Natural killer cell treated with Interleukin-12 subunit alpha and Interleukin-12 subunit beta and Interleukin-15 and Interleukin-18, amount 100 ng/mL, for 72 hours (primary cell): ENCODE data around the gene KCNMA1. TPM values are rescaled to one million over a fixed set of nuclear protein-coding genes. Genes with fewer than 3 reads are reported as not detected.
"Not testable (repeated sequence)": the region's sequence is repeated elsewhere in the genome, so short reads cannot be mapped to it uniquely, and the experiment has no call there.

Experiments used
- ATAC-seq, 2 donors: fragments of 150-1000 bp; cut with Tn5 transposase in 1 of 2; sonication (Bioruptor Pico), chemical (Tn5 transposase) in 1 of 2; 2 replicates each; pipeline ENCODE4 v1.10.0; 2021
- DNase-seq: peaks from one replicate; pipeline ENCODE4 v3.0.0; 2022; ENCODE audit warnings: low spot score
- H3K27ac Mint-ChIP-seq, 2 donors: 1 replicate in 1 of 2; 2 replicates in 1 of 2; pipeline ENCODE4 v1.8.0; 2022; ENCODE audit warnings: mixed read lengths in 2 of 2, mild to moderate bottlenecking in 1 of 2, moderate library complexity in 1 of 2
- H3K27me3 Mint-ChIP-seq, 2 donors: 1 replicate in 1 of 2; 2 replicates in 1 of 2; pipeline ENCODE4 v1.8.0; 2022; ENCODE audit warnings: mixed read lengths in 2 of 2
- H3K36me3 Mint-ChIP-seq: one replicate; pipeline ENCODE4 v1.8.0; 2022; ENCODE audit warnings: mixed read lengths
- H3K4me1 Mint-ChIP-seq, 2 donors: 1 replicate in 1 of 2; 2 replicates in 1 of 2; pipeline ENCODE4 v1.8.0; 2022; ENCODE audit warnings: low read depth in 2 of 2, mixed read lengths in 2 of 2, mild to moderate bottlenecking in 1 of 2
- H3K4me3 Mint-ChIP-seq: one replicate; pipeline ENCODE4 v1.8.0; 2022; ENCODE audit warnings: mixed read lengths
- H3K9me3 Mint-ChIP-seq: 2 replicates; pipeline ENCODE4 v1.8.0; 2022; ENCODE audit warnings: mixed read lengths
- total RNA-seq, 2 donors: library from RNA; stranded (reverse); gene quantifications; one replicate each; pipeline ENCODE4 v1.2.3, GENCODE V29; 2022

KCNMA1 gene
- total RNA-seq, 2 donors from 2014 or later: 2.8 TPM; not detected in 1

DNA sequence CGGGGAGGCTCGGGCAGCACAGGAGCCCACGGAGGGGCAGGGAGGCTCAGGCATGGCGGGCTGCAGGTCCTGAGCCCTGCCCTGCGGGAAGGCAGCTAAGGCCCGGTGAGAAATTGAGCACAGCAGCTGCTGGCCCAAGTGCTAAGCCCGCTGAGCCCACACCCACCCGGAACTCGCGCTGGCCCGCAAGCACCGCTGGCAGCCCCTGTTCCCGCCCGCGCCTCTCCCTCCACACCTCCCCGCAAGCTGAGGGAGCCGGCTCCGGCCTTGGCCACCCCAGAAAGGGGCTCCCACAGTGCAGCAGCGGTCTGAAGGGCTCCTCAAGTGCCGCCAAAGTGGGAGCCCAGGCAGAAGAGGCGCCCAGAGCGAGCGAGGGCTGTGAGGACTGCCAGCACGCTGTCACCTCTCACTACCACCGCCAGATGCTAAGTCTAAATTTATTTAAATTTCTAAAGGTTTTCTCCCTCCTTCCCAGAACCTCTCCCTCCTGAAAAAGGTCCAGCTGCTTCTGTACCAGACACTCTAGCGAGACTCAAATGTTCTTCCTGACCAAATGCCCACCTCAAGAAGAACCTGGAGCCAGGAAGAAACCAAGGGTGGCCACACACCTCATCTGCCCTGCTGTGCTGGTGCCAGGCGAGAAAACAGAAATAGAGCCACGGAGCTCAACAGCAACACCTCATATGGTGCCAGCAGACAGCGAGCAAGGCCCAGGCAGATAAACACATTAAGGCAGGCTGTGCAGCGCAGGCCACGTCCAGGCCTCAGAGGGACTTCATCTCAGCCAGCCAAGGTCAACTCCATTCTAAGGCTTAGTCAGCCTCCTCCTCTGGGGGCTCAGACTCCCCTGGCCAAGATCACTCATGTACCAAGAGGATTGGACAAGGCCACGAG is 47.0 kb downstream of the KCNMA1 start:
- Mint-ChIP-seq H3K4me1 (no peaks in the 10 kb centered on the region), H3K36me3 (no peaks in the 10 kb centered on the region), H3K4me3 (no peak overlapping the region), H3K27me3 (peaks cover 0 to 3% of the 10 kb centered on the region in 2 donors), H3K9me3 (no peaks in the 10 kb centered on the region), H3K27ac (no peak overlapping the region)
- ATAC-seq (peak; percentile 9 to 25), DNase-seq (peak; percentile 46)

DNA sequence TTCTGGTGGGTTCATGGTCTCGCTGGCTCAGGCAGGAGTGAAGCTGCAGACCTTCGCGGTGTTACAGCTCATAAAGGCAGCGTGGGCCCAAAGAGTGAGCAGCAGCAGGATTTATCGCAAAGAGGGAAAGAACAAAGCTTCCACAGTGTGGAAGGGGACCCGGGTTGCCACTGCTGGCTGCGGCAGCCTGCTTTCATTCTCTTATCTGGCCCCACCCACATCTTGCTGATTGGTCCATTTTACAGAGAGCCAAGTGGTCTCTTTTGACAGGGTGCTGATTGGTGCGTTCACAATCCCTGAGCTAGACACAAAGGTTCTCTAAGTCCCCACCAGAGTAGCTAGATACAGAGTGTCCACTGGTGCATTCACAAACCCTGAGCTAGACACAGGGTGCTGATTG is 47.9 kb downstream of the KCNMA1 start:
- H3K27ac Mint-ChIP-seq, H3K4me1 Mint-ChIP-seq, H3K9me3 Mint-ChIP-seq, H3K36me3 Mint-ChIP-seq, H3K4me3 Mint-ChIP-seq, ATAC-seq, H3K27me3 Mint-ChIP-seq: not testable (repeated sequence)
- DNase-seq: peak; percentile 35

DNA sequence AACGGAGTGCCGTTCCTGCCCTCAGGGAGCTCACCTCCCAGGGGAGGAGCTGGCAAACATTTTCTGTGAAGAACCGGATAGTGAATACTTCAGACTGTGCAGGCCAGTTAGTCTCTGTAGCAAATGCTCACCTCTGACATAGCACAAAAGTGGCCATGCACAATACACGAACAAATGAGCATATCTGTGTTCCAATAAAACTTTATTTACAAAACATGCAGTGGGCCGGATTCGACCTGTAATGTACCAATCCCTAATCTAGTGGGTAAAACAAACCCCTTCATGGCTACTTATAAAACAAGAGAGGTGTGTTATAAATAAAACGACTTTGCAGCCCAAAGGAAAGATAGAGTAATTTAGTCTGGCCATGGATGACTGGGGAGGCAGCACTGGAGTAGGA is 48.7 kb downstream of the KCNMA1 start:
- ATAC-seq: no peak
- peaks cover 0 to 3% of the 10 kb centered on the region in 2 donors for H3K27me3 Mint-ChIP-seq
- DNase-seq: no peak
- no peak overlapping the region for H3K4me3 Mint-ChIP-seq
- no peaks in the 10 kb centered on the region for H3K9me3 Mint-ChIP-seq
- H3K4me1 Mint-ChIP-seq: peaks cover 1 to 2% of the 10 kb centered on the region in 2 donors
- no peak overlapping the region for H3K27ac Mint-ChIP-seq
- no peaks in the 10 kb centered on the region for H3K36me3 Mint-ChIP-seq

DNA sequence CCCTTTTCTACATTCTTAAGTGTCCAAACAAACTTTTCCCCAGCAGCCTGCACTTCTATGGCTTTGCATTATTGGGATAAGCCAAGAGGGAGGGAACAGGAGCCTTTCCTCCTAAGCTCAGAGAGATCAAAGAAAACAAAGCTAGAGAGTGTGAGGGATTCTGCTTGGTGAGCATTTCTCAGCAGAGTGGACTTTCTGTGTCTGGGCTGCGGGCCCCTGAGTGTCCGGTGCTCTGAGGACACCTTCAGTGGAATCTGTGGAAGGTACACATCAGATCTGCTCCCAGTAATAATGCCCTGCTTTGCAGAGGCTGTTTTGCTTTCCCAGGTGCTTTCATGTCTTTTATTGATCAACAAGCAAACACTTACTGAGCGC is 50.2 kb downstream of the KCNMA1 start:
- Mint-ChIP-seq H3K9me3 (no peaks in the 10 kb centered on the region), H3K4me1 (peaks cover 13 to 14% of the 10 kb centered on the region in 2 donors), H3K27me3 (peaks cover 0 to 3% of the 10 kb centered on the region in 2 donors), H3K4me3 (no peak overlapping the region), H3K27ac (no peak overlapping the region), H3K36me3 (no peaks in the 10 kb centered on the region)
- ATAC-seq: no peak
- no peak for DNase-seq

DNA sequence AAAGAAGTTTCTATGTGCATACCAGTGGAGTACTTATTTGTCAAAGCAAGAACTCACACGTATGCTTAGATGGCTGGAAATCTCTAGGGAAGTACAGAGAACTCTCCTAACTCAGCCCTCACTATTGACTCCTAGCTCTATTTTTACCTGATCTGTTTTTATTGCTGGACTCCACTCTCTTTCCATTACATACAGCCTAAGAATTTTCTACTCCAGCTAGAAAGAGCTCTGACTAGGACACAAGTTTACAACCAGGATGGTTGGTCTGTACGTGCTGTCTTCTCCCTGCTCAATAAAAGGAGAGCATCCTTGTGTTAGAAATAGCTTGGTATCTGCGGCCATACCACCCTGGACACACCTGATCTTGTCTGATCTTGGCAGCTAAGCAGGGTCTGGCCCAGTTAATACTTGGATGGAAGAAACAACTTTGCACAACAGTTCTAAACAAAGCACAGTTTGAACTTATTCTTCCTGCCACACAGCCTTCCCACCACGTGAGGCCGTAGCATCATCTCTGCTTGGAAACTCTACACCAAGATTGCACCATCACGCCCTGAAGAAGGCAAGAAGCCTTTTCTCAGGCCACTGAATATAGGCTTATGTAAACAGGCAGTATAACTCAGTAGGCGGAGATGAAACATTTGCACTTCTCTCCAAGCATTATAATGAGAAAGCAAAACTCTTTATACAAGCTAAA is 50.7 kb downstream of the KCNMA1 start:
- Mint-ChIP-seq H3K4me1 (peaks cover 13 to 14% of the 10 kb centered on the region in 2 donors), H3K4me3 (no peak overlapping the region), H3K27ac (no peak overlapping the region), H3K9me3 (no peaks in the 10 kb centered on the region), H3K27me3 (peaks cover 0 to 3% of the 10 kb centered on the region in 2 donors), H3K36me3 (no peaks in the 10 kb centered on the region)
- DNase-seq (no peak), ATAC-seq (no peak)

DNA sequence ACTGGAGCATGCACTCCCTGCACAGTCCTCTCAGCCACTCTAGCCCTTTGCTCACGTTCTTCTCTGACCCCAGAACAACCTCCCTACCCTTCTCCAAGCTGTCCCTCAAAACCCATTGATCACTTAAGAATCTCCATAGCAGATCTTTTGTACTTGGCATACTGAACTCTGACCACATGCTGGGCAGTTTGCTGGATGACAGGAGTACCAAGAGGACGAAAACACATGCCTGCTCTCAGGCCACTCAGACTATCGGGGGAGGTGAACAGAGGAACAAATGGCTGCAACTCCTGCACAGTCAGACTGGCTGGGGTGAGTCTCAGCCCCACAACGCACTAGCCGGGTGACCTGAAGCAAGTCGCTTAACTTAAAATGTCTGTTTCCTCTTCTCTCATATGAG is 52.7 kb downstream of the KCNMA1 start:
- ATAC-seq (no peak), DNase-seq (no peak)
- H3K36me3 Mint-ChIP-seq: no peaks in the 10 kb centered on the region
- H3K27me3 Mint-ChIP-seq: peaks cover 0 to 3% of the 10 kb centered on the region in 2 donors
- no peaks in the 10 kb centered on the region for H3K9me3 Mint-ChIP-seq
- H3K4me1 Mint-ChIP-seq: peaks cover 13 to 14% of the 10 kb centered on the region in 2 donors
- H3K27ac Mint-ChIP-seq: no peak overlapping the region
- H3K4me3 Mint-ChIP-seq: no peak overlapping the region

DNA sequence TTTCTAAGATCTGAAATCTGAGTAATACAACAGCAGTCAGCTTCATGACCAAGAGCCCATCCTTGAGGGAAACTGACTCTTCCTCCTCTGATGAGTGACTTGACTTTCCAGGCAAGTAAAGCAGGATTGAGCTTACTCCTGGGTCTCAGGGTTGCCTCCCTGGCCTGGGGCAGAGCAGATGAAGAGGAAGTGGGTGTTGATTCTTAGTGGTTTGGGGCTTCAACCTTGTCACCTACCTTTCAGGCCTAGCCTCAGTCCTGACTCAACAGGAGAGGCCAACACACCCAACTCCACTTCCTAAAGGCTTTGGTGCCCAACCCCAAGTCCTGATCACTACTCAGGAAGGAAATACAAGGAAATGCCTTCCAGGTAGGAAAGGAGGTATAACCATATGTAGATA is 54.1 kb downstream of the KCNMA1 start:
- Mint-ChIP-seq H3K36me3 (no peaks in the 10 kb centered on the region), H3K4me3 (no peak overlapping the region), H3K27ac (no peak overlapping the region), H3K4me1 (peaks cover 13 to 14% of the 10 kb centered on the region in 2 donors), H3K27me3 (peaks cover 0 to 3% of the 10 kb centered on the region in 2 donors), H3K9me3 (no peaks in the 10 kb centered on the region)
- ATAC-seq (no peak), DNase-seq (no peak)

DNA sequence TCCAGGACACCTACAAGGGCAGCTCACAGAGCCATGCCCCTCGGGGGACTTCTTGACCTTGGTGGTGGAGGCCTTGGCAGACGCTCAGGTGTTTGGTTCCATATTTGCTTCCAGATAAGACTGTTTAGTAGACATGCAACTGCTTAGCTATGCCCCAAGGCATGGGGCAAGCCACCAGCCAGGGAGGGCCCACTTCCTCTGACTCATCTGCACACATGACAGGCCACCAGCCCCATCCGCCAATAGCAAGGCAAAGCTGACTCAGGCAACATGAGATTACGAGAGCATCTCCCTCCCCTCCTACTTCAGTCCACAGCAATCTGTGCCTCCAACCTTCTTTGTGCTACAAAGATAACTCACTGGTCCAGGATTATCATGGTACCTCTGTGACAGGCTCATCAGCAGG is 54.9 kb downstream of the KCNMA1 start:
- no peaks in the 10 kb centered on the region for H3K36me3 Mint-ChIP-seq
- ATAC-seq (peak; percentile 78 to 81), DNase-seq (peak; percentile 40)
- no peaks in the 10 kb centered on the region for H3K9me3 Mint-ChIP-seq
- peak overlapping the region in 1 of 2 donors; percentile 67 for H3K27ac Mint-ChIP-seq
- peaks cover 13 to 14% of the 10 kb centered on the region in 2 donors for H3K4me1 Mint-ChIP-seq
- no peak overlapping the region for H3K4me3 Mint-ChIP-seq
- peaks cover 0 to 3% of the 10 kb centered on the region in 2 donors for H3K27me3 Mint-ChIP-seq

DNA sequence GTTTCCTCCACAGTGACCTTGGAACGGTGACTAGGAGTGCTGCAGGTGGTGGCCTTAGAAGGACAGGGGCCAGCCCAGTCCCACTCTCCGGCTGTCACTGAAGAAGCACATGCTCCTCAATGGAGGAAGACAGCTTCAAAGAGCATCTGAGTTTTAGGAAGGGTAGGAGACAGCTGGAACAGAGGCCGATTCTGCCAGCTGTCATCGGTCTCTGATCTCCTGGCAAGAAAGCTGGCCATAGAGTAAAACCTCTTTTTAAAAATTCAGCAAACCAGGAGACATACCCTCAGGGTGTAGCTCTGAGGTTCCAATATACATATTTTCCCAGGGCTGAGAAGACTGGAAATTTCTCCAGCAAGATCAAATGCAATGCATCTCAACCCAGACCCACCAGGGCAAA is 55.9 kb downstream of the KCNMA1 start:
- Mint-ChIP-seq H3K4me1 (peaks cover 13 to 14% of the 10 kb centered on the region in 2 donors), H3K4me3 (no peak overlapping the region), H3K27me3 (peaks cover 0 to 3% of the 10 kb centered on the region in 2 donors), H3K27ac (no peak overlapping the region), H3K36me3 (no peaks in the 10 kb centered on the region), H3K9me3 (no peaks in the 10 kb centered on the region)
- DNase-seq (no peak), ATAC-seq (no peak)

DNA sequence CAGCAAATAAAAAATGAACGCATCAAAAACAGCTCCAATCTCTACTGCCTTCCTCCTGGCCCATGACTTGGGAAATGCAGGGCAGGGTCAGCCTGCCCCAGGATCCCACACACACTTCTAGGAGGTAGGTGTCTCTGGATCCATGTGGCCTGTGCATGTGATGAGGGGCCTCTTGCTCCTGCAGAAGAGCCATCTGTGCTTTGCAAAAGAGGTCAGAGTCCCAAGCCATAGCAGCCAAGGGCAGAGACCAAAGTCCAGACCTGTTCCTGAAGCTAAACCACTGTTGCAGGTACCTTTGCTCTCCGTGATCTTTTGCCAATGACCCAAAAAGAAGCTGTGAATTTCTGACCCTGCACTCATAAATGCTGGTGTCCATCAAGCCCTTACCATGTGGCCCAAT is 57.1 kb downstream of the KCNMA1 start:
- peaks cover 13 to 14% of the 10 kb centered on the region in 2 donors for H3K4me1 Mint-ChIP-seq
- ATAC-seq (no peak), DNase-seq (peak; percentile 26)
- H3K4me3 Mint-ChIP-seq: no peak overlapping the region
- H3K36me3 Mint-ChIP-seq: no peaks in the 10 kb centered on the region
- no peaks in the 10 kb centered on the region for H3K27me3 Mint-ChIP-seq
- no peaks in the 10 kb centered on the region for H3K9me3 Mint-ChIP-seq
- no peak overlapping the region for H3K27ac Mint-ChIP-seq

DNA sequence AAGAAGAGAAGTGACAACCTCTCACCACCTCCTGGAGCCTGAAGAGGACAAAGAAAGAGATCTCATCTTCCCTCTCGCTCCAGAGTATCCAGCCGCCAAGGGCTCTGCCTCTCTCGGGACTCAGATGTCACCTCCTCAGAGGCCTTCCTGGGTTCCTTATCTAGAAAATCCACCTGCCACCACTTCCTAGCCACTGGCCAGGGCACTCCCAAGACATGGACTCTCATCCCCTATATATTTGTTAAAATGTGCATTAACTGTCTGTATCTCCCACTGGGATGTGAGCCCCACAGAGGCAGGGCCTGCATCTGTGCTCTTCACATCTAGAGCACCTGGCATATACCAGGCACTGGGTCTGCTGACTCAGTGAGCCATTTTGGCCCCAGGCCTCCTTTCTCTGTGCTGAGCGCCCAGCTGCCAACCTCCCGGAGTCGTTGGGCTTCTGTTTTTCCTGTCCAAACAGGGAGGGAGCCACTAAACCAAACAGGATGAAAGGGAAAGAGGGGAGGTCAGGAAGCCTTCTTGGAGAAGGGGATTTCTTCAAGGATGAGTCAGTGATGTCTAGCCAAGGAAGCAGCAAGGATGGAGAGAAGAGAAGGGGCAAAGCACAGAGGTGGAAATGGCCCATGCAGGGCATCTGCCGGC is 58.9 kb downstream of the KCNMA1 start:
- Mint-ChIP-seq H3K9me3 (no peaks in the 10 kb centered on the region), H3K4me1 (peaks cover 10 to 11% of the 10 kb centered on the region in 2 donors), H3K4me3 (no peak overlapping the region), H3K27me3 (no peaks in the 10 kb centered on the region), H3K36me3 (no peaks in the 10 kb centered on the region), H3K27ac (no peak overlapping the region)
- ATAC-seq (no peak), DNase-seq (no peak)

DNA sequence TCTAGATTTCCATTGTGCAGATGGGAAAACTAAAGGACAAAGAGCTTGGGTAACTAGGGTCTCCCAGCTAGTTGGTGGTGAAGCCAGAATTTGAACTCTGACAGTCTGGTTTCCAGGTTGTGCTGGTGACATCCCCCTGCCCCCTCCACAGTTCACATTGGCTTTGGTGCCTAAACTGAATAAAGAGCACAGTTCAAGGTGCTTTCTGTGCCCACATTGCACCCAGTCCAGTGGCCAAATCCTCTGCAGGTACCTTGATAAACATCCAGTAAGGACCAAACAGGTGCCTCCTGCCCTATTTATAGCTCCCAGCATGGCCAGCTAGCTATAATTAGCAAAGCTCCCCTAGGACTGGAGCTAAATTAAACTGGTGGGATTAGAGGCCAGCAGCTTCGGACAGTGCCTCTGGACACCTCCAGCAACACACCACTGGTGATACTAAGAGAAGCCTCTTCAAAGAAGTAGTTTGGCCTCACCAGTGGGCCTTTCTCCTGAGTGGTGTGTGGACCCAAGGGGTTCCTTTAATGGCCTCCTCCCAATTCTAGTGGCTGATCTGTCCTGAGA is 59.9 kb downstream of the KCNMA1 start:
- H3K36me3 Mint-ChIP-seq: no peaks in the 10 kb centered on the region
- H3K4me3 Mint-ChIP-seq: no peak overlapping the region
- no peaks in the 10 kb centered on the region for H3K9me3 Mint-ChIP-seq
- ATAC-seq: no peak
- H3K27me3 Mint-ChIP-seq: no peaks in the 10 kb centered on the region
- no peak overlapping the region for H3K27ac Mint-ChIP-seq
- no peak for DNase-seq
- peaks cover 2 to 4% of the 10 kb centered on the region in 2 donors for H3K4me1 Mint-ChIP-seq

DNA sequence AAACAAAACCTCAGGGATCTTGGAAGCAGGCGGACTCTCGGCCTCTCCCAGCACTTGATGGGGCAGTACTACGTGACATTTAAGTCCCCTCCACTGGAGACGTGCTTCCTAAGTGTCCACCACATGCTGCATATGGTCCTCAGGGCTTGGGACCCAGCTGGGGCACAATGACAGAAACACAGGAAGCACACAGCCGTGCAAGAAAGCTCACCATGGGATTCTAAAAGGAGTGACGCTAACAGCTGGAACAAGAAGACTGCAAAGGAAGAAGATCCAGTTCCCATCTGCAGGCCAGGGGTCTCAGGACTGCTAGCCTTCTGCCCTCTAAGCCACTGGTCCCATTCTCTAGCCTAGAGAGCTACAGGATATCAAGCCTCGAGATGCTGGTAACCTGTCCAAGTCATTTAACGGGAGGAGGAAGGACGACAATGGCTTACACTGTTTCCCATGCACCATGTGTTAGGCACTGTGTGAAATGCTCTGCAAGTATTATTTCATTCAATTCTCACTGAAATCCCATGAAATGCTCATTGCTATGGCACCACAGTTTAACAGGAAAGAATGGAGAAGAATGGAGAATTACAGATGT is 61.1 kb downstream of the KCNMA1 start:
- Mint-ChIP-seq H3K27me3 (no peaks in the 10 kb centered on the region), H3K36me3 (no peaks in the 10 kb centered on the region), H3K9me3 (no peaks in the 10 kb centered on the region), H3K4me1 (no peaks in the 10 kb centered on the region), H3K27ac (no peak overlapping the region), H3K4me3 (no peak overlapping the region)
- ATAC-seq (no peak), DNase-seq (no peak)
